GM12878 (cell line): ENCODE measurements around the gene SMPD4. TPM values are rescaled to one million over a fixed set of nuclear protein-coding genes. Genes with fewer than 3 reads are reported as not detected.
"Not testable (repeated sequence)": the region's sequence is repeated elsewhere in the genome, so short reads cannot be mapped to it uniquely, and the experiment has no call there.

Source experiments
- ATAC-seq: fragments of 200-7000 bp; cut with Tn5 transposase; 3 replicates; pipeline ENCODE4 v1.9.1; 2020; ENCODE audit warnings: mild to moderate bottlenecking, moderate library complexity
- BruUV-seq: library from RNA; stranded (reverse); fragments of 400-500 nt; replicated peaks from 2 replicates; lab custom pipeline; 2021; lab: Mats Ljungman, UMichigan
- CTCF ChIA-PET: fragments of 300-600 bp; sonication (Branson Sonifier 250); formaldehyde crosslinking; extraction: SDS; loops from one replicate; lab custom pipeline; 2021; ENCODE audit warnings: inconsistent platforms; lab: Yijun Ruan, JAX
- POLR2A ChIA-PET: fragments of 350-600 bp; formaldehyde crosslinking; extraction: SDS; loops from one replicate; lab custom pipeline; 2021; ENCODE audit warnings: inconsistent platforms; lab: Charles Lee
- RAD21 ChIA-PET: fragments of 300-600 bp; sonication (Branson Sonifier 250); formaldehyde crosslinking; loops from one replicate; lab custom pipeline; 2023; ENCODE audit warnings: antibody characterized with exemption; ENCODE audit not compliant: unreplicated experiment; lab: Charles Lee
- SMC1A ChIA-PET: fragments of 300-600 bp; sonication (Branson Sonifier 250); formaldehyde crosslinking; loops from one replicate; lab custom pipeline; 2023; ENCODE audit not compliant: unreplicated experiment, uncharacterized antibody; lab: Charles Lee
- DNase-seq: peaks from one replicate; pipeline ENCODE4 v3.0.0-alpha.2; 2011; ENCODE audit warnings: low read depth, low spot score
- FAIRE-seq: peaks from 3 replicates; lab custom pipeline; 2011; peaks lifted over from hg19 to GRCh38; lab: Jason Lieb, UNC
- H2AFZ ChIP-seq: 2 replicates; pipeline ENCODE4 v1.6.0; 2011; ENCODE audit warnings: low read depth, low read length, control low read depth; ENCODE audit not compliant: control insufficient read depth
- H3K27ac ChIP-seq: 2 replicates; pipeline ENCODE4 v1.5.1; 2011; ENCODE audit warnings: control low read depth; ENCODE audit not compliant: control insufficient read depth, insufficient read depth
- H3K27me3 ChIP-seq, 2 experiments: replicated peaks in 1 of 2; 2 replicates each; pipeline versions ENCODE4 v1.6.0 to v1.6.1; 2011; ENCODE audit warnings: low read length in 1 of 2; ENCODE audit not compliant: control insufficient read depth in 2 of 2, insufficient read depth in 2 of 2
- H3K36me3 ChIP-seq, 2 experiments: 2 replicates each; pipeline ENCODE4 v1.5.1; 2011; ENCODE audit warnings: low read length in 1 of 2; ENCODE audit not compliant: control insufficient read depth in 2 of 2, insufficient read depth in 2 of 2
- H3K4me1 ChIP-seq: 2 replicates; pipeline ENCODE4 v1.6.1; 2011; ENCODE audit warnings: mild to moderate bottlenecking, low read length, moderate library complexity, mixed read lengths; ENCODE audit not compliant: control insufficient read depth, insufficient read depth
- H3K4me2 ChIP-seq: 2 replicates; pipeline ENCODE4 v1.6.0; 2011; ENCODE audit warnings: control low read depth; ENCODE audit not compliant: control insufficient read depth, insufficient read depth
- H3K4me3 ChIP-seq: fragments of 200-600 bp; sonication (generic); 2 replicates; pipeline ENCODE4 v1.5.1; 2016
- H3K79me2 ChIP-seq: 2 replicates; pipeline ENCODE4 v1.6.0; 2011; ENCODE audit warnings: low read length; ENCODE audit not compliant: control insufficient read depth, insufficient read depth
- H3K9ac ChIP-seq: 2 replicates; pipeline ENCODE4 v1.8.0; 2011; ENCODE audit warnings: low read length, control low read depth, mixed read lengths; ENCODE audit not compliant: control insufficient read depth, insufficient read depth
- H3K9me3 ChIP-seq: replicated peaks from 3 replicates; pipeline ENCODE4 v1.5.1; 2011; ENCODE audit warnings: mild to moderate bottlenecking, low read length; ENCODE audit not compliant: control insufficient read depth, insufficient read depth
- H4K20me1 ChIP-seq: 2 replicates; pipeline ENCODE4 v1.6.0; 2011; ENCODE audit not compliant: control insufficient read depth, insufficient read depth
- ASH2L ChIP-seq: fragments of 300-600, 200-600 bp; sonication (generic); IDR thresholded peaks from 2 replicates; pipeline ENCODE4 v1.6.1; 2017; ENCODE audit warnings: low read depth, mild to moderate bottlenecking, borderline replicate concordance
- KDM1A ChIP-seq: fragments of 200-600 bp; sonication (generic); IDR thresholded peaks from 2 replicates; pipeline ENCODE4 v1.6.1; 2016; ENCODE audit warnings: borderline replicate concordance
- MEF2A ChIP-seq: IDR thresholded peaks from 2 replicates; pipeline ENCODE4 v1.6.1; 2011; ENCODE audit warnings: low read depth, mild to moderate bottlenecking, low read length, moderate library complexity; ENCODE audit not compliant: insufficient read depth
- RB1 ChIP-seq: fragments of 450-650 bp; formaldehyde crosslinking; IDR thresholded peaks from 2 replicates; pipeline ENCODE4 v1.6.1; 2017; ENCODE audit warnings: mild to moderate bottlenecking, borderline replicate concordance
- ZBED1 ChIP-seq: IDR thresholded peaks from 2 replicates; pipeline ENCODE4 v1.6.1; 2016; ENCODE audit warnings: borderline replicate concordance
- WGBS: methylation state at CpG from one replicate; pipeline ENCODE4 v1.1.6; 2016; ENCODE audit warnings: low lambda C conversion rate; ENCODE audit not compliant: insufficient replicate concordance, insufficient coverage; ENCODE audit errors: missing lambda C conversion rate; 5-methylcytosine and 5-hydroxymethylcytosine counted together
- in situ Hi-C: fragments of 300-500 bp; cut with MboI; formaldehyde crosslinking; loops from 9 replicates; pipeline ENCODE4 v1.14.3; 2018; ENCODE audit warnings: mixed read lengths
- intact Hi-C: fragments of 100-400 bp; cut with micrococcal nuclease; formaldehyde crosslinking; loops from one replicate; pipeline ENCODE4 v1.14.2; 2022; ENCODE audit not compliant: unreplicated experiment
- polyA plus RNA-seq, 11 experiments: library from polyadenylated mRNA; depleted of rRNA in 4 of 11; unstranded in 6 of 11; stranded (reverse) in 5 of 11; fragments of >200 nt; fragmentation: Nextera tagmentation in 4 of 11; fragmentation: Illumina TruSeq in 1 of 11; extraction: Ambion mirVana in 4 of 11; extraction: Trizol in 1 of 11; gene quantifications; 1 replicate in 1 of 11; 2 replicates in 10 of 11; pipeline versions ENCODE4 v1.2.1 to v1.2.3, GENCODE V29; 2011 to 2016; ENCODE audit warnings: inconsistent platforms in 2 of 11, missing spikeins in 2 of 11, low read depth in 1 of 11
- total RNA-seq, 4 experiments: library from RNA; depleted of rRNA in 3 of 4; stranded (reverse); fragments of >200 nt in 3 of 4; fragmentation: Illumina TruSeq in 1 of 4; extraction: Trizol in 1 of 4; gene quantifications; 2 replicates each; pipeline versions ENCODE4 v1.2.1 to v1.2.3, GENCODE V29; 2013 to 2021
- TF ChIP-seq, protein P1 (sequence below): fragments of 450-650 bp; conservative IDR thresholded peaks from 2 replicates; pipeline ENCODE4 v1.6.1; 2017; ENCODE audit warnings: mild to moderate bottlenecking, moderate library complexity

Gene SMPD4
- total and polyA plus RNA-seq, 10 of the 15 experiments (the other 5 are each of a cell fraction or from before 2014, with no cell fraction given) = 5.0 to 82.0 (median 45.7) TPM

DNA sequence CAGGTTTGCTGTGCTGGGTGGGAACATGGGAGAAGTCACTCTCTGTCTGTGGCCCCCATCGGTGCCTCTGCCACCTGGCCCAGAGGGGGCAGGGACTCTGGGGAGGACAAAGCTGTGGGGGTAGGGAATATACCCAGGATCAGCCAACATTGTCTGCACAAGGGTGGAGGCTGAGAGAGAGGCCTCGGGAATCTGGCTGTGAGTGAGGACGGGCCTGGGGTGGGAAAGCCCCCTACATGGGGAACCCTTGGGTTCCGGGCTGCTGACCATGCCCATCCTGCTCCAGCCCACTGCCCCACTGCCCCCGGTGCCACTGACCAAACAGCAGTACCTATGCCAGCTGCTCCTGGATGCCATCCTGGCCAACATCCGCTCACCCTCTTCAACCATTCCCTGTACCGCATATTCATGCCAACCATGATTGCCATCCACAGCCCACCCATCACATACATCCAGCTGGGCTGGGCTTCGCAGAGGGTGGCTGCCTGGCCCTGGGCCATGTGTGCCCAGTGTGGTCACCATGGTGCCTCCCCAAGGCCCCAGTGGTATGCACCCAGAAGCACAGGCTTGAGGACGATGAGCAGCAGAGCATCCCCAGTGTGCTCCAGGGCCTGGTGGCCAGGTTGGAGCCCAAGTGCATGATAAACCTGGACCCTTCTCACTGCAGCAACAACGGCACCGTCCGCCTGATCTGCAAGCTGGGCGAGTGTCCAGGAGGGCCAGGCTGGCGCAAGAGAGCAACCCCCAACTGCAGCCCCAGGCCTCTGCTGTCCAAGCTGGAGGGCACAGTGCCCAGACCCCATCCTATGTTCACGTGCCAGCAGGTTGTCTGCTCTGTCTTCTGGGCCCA, 45.5 kb downstream of the SMPD4 start (continued):
- TF ChIP-seq, protein P1, sequence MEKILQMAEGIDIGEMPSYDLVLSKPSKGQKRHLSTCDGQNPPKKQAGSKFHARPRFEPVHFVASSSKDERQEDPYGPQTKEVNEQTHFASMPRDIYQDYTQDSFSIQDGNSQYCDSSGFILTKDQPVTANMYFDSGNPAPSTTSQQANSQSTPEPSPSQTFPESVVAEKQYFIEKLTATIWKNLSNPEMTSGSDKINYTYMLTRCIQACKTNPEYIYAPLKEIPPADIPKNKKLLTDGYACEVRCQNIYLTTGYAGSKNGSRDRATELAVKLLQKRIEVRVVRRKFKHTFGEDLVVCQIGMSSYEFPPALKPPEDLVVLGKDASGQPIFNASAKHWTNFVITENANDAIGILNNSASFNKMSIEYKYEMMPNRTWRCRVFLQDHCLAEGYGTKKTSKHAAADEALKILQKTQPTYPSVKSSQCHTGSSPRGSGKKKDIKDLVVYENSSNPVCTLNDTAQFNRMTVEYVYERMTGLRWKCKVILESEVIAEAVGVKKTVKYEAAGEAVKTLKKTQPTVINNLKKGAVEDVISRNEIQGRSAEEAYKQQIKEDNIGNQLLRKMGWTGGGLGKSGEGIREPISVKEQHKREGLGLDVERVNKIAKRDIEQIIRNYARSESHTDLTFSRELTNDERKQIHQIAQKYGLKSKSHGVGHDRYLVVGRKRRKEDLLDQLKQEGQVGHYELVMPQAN = no peak
- TF ChIP-seq MEF2A = no peak
- TF ChIP-seq ZBED1 = no peak
- no peak for TF ChIP-seq ASH2L
- TF ChIP-seq KDM1A = no peak
- no peak for TF ChIP-seq RB1

DNA sequence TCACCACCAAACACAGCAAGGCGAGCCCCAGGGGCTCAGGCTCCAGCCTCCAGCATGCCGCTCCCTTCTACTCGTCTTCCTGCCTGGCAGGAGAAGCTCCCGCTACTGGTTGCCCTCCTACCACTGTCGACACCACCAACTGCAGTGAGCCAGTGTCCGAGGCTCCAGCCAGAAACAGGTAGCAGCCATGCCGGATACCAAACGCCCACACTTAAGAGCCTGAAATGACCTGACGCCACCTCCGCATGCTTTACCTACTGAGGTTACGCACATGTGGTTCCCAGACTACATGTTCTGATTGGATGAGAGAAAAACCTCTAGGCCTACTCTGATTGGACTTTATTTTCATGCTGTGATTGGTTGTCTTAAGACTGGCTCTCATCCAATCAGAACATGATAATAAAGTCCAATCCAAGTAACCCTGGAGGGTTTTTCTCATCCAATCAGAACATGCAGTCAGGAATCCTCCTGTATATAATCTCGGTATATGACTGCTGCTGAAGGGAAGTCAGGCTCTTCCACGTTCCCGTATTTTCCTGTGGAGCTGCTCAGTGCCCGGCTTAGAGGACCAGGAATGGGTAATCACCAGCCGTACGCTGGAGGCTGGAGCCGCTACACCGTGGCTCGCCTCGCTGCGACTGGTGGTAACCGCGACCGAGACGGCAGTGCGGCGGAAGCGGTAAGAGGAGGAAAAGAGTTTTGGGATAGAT, 52.1 kb downstream of the SMPD4 start, which contains the start of gene POTEF:
Gene POTEF (minus strand): TSS at position 103 of the 710 bp plus-strand sequence. CDS start 8,707 bp downstream, outside the sequence.
- CTCF ChIA-PET, H3K9me3 ChIP-seq, in situ Hi-C loops, FAIRE-seq, RAD21 ChIA-PET, intact Hi-C loops, H4K20me1 ChIP-seq, H3K27ac ChIP-seq, ATAC-seq, H3K27me3 ChIP-seq, BruUV-seq, DNase-seq, H3K4me3 ChIP-seq, H3K9ac ChIP-seq, SMC1A ChIA-PET, H3K36me3 ChIP-seq, H2AFZ ChIP-seq, H3K4me2 ChIP-seq, H3K4me1 ChIP-seq, H3K79me2 ChIP-seq: not testable (repeated sequence)
- 68% methylated on average over 18 of the region's 29 CpGs for WGBS
- POLR2A ChIA-PET = interaction anchor here (0.6 kb wide), 1 partner anchor 56 kb away, joined by 3 read pairs; no protein-coding TSS in a partner anchor

DNA sequence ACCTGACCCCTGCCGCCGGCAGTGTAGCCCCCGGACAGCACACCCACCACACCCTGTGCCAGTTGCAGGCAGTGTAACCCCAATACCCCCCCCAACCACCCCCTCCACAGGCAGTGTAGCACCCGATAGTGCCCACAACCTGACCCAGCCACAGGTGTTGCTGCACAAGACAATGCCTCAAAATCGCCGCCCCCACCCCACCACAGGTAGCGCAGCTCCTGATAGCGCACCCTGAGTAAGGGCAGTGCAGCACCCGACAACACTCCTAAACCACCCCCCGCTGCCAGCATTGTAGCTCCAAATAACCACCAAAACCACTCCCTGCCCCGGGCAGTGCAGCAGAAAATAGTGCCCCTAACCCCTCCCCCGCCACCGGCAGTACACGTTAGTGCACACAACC, 52.9 kb downstream of the SMPD4 start:
- H3K4me1 ChIP-seq, H2AFZ ChIP-seq, H3K27ac ChIP-seq, RAD21 ChIA-PET, H3K36me3 ChIP-seq, H3K4me3 ChIP-seq, in situ Hi-C loops, intact Hi-C loops, SMC1A ChIA-PET, H3K79me2 ChIP-seq, DNase-seq, H4K20me1 ChIP-seq, BruUV-seq, ATAC-seq, FAIRE-seq, H3K27me3 ChIP-seq, H3K9ac ChIP-seq, CTCF ChIA-PET, H3K9me3 ChIP-seq, H3K4me2 ChIP-seq: not testable (repeated sequence)
- POLR2A ChIA-PET = interaction anchor here (0.6 kb wide), 1 partner anchor 57 kb away, joined by 3 read pairs; no protein-coding TSS in a partner anchor
- 51% methylated on average over 11 of the region's 14 CpGs for WGBS
